A549 (cell line): ENCODE data around the gene DLG2.

ENCODE experiments used
- BCL3 ChIP-seq: fragments of >200 bp; sonication (Bioruptor Twin); formaldehyde crosslinking; IDR thresholded peaks from 3 replicates; pipeline ENCODE4 v1.6.1; 2016
- CEBPB ChIP-seq, 2 experiments: fragments of >200 bp in 1 of 2; sonication (Bioruptor Twin) in 1 of 2; formaldehyde crosslinking in 1 of 2; IDR thresholded peaks; 2 replicates each; pipeline ENCODE4 v1.6.1; 2012 to 2016
- CTCF ChIP-seq: fragments of >200 bp; sonication (Bioruptor Twin); formaldehyde crosslinking; IDR thresholded peaks from 3 replicates; pipeline ENCODE4 v1.5.1; 2016
- MAX ChIP-seq: IDR thresholded peaks from 2 replicates; pipeline ENCODE4 v1.6.1; 2012
- POLR2A ChIP-seq: IDR thresholded peaks from 2 replicates; pipeline ENCODE4 v1.6.1; 2012; ENCODE audit warnings: mild to moderate bottlenecking, low read length

- no peak for TF ChIP-seq CTCF
- TF ChIP-seq CEBPB (IDR thresholded peaks at IDR 0.05), result no peak
- TF ChIP-seq POLR2A, result no peak
- TF ChIP-seq BCL3, result no peak
- no peak for TF ChIP-seq MAX
Observed at GRCh38 chr11:83971063-83971462, 1656.1 kb downstream of the DLG2 start.
